ENCODE results near the gene FYN. TPM values are rescaled to one million over a fixed set of nuclear protein-coding genes. Genes with fewer than 3 reads are reported as not detected.

FYN gene
- total and polyA plus RNA-seq, 2 of the 13 experiments (the other 11 are each of a cell fraction or from before 2014, with no cell fraction given), result 15.5 to 24.6 TPM

- TSS peak; percentile 90 for BruUV-seq (replicated peaks)
- ATAC-seq (peak; percentile 51), DNase-seq (ENCODE audit: low spot score) (no peak), FAIRE-seq (no peak)
- no peak overlapping the region for H2AFZ ChIP-seq (ENCODE audit: low read length)
- H3K4me2 ChIP-seq (ENCODE audit: low read depth, low read length), result peak overlapping the region; percentile 80
- in situ Hi-C loops (cut with HindIII; ENCODE audit: extremely low pct_ligation_motif_present, low pct_unique_long_range_greater_than_20kb) (no loop called here), intact Hi-C loops (cut with micrococcal nuclease; ENCODE audit: unreplicated experiment) (loop anchor here (2.0 to 5.0 kb wide), 2 partner anchors 48 to 79 kb away; partner anchors contain the start of gene FYN)
- H4K20me1 ChIP-seq (ENCODE audit: insufficient read depth, low read length), result no peaks in the 10 kb centered on the region
- TF ChIP-seq BCL6 (CRISPR knock-in tag; IDR thresholded peaks at IDR 0.05), result peak; percentile 83
- TF ChIP-seq ZSCAN29 (CRISPR knock-in tag; conservative IDR thresholded peaks at IDR 0.05), result 0 out of 2 replicates have a peak, but pooled peaks have one; percentile 10
- TF ChIP-seq SPEN (CRISPR knock-in tag; IDR thresholded peaks at IDR 0.05; ENCODE audit: low read depth), result 0 out of 2 replicates have a peak, but pooled peaks have one; percentile 13
- TF ChIP-seq CAMTA2 (CRISPR knock-in tag; IDR thresholded peaks at IDR 0.05; ENCODE audit: borderline replicate concordance), result no peak
- TF ChIP-seq ZNF160 (CRISPR knock-in tag; IDR thresholded peaks at IDR 0.05), result 0 out of 2 replicates have a peak, but pooled peaks have one; percentile 7
- no peak for TF ChIP-seq ZNF530 (CRISPR knock-in tag; IDR thresholded peaks at IDR 0.05; ENCODE audit: low read depth)
- peaks cover 11% of the 10 kb centered on the region for H3K79me2 ChIP-seq (ENCODE audit: insufficient read depth, low read length)
- ChIA-PET POLR2A (interaction anchor here (0.9 to 2.1 kb wide), 4 partner anchors 24 to 189 kb away, joined by 3 to 6 read pairs (median 4); no protein-coding TSS in a partner anchor), CTCF (ENCODE audit: low intra/inter-chr PET ratio, low total read pairs) (no interaction called here)
- no peaks in the 10 kb centered on the region for H3K27me3 ChIP-seq (ENCODE audit: control insufficient read depth in 1 of 2, insufficient read depth in 2 of 2, low read length in 2 of 2)
- WGBS (ENCODE audit: low lambda C conversion rate), result 2% methylated on average over 4 of the region's 4 CpGs
- H3K4me1 ChIP-seq (ENCODE audit: insufficient read depth, low read length), result peaks cover 81% of the 10 kb centered on the region
- no peaks in the 10 kb centered on the region for H3K9me3 ChIP-seq (ENCODE audit: low read length)
- H3K9ac ChIP-seq (ENCODE audit: insufficient read depth, low read depth, low read length), result peak overlapping the region; percentile 55
- H3K36me3 ChIP-seq (replicated peaks in 1 of 2; ENCODE audit: control insufficient read depth in 1 of 2, insufficient read depth in 2 of 2, low read length in 2 of 2), result no peaks in the 10 kb centered on the region
- peak overlapping the region; percentile 61 for H3K27ac ChIP-seq (ENCODE audit: extremely low read length, insufficient read depth, low read length)
- peak overlapping the region; percentile 56 to 63 (median 57) for H3K4me3 ChIP-seq (replicated peaks in 1 of 3; ENCODE audit: insufficient read depth in 1 of 3, low read depth in 2 of 3, low read length in 3 of 3)
Observed at GRCh38 chr6:111794300-111794699, 79.0 kb downstream of the FYN start.

GRCh38 chr6:111793711-111794111, 79.5 kb downstream of the FYN start:
- in situ Hi-C loops (cut with HindIII; ENCODE audit: extremely low pct_ligation_motif_present, low pct_unique_long_range_greater_than_20kb), result no loop called here
- peak; percentile 34 for FAIRE-seq
- Histone ChIP-seq H3K9me3 (ENCODE audit: low read length) (no peaks in the 10 kb centered on the region), H3K79me2 (ENCODE audit: insufficient read depth, low read length) (peaks cover 11% of the 10 kb centered on the region), H3K4me2 (ENCODE audit: low read depth, low read length) (peak overlapping the region; percentile 80), H3K4me1 (ENCODE audit: insufficient read depth, low read length) (peaks cover 85% of the 10 kb centered on the region), H3K9ac (ENCODE audit: insufficient read depth, low read depth, low read length) (peak overlapping the region; percentile 55), H3K27ac (ENCODE audit: extremely low read length, insufficient read depth, low read length) (peak overlapping the region; percentile 61), H2AFZ (ENCODE audit: low read length) (peak overlapping the region; percentile 69), H3K27me3 (ENCODE audit: control insufficient read depth in 1 of 2, insufficient read depth in 2 of 2, low read length in 2 of 2) (no peaks in the 10 kb centered on the region), H3K4me3 (replicated peaks in 1 of 3; ENCODE audit: insufficient read depth in 1 of 3, low read depth in 2 of 3, low read length in 3 of 3) (peak overlapping the region; percentile 56 to 63 (median 57)), H4K20me1 (ENCODE audit: insufficient read depth, low read length) (no peaks in the 10 kb centered on the region), H3K36me3 (replicated peaks in 1 of 2; ENCODE audit: control insufficient read depth in 1 of 2, insufficient read depth in 2 of 2, low read length in 2 of 2) (no peaks in the 10 kb centered on the region)
- BruUV-seq (replicated peaks), result no TSS peak
- intact Hi-C loops (cut with micrococcal nuclease; ENCODE audit: unreplicated experiment), result loop anchor here (2.0 to 5.0 kb wide), 2 partner anchors 49 to 79 kb away; partner anchors contain the start of gene FYN
- DNase-seq (ENCODE audit: low spot score), result peak; percentile 86
- peak; percentile 86 for ATAC-seq
- CTCF ChIA-PET (ENCODE audit: low intra/inter-chr PET ratio, low total read pairs), result no interaction called here
- 0% methylated on average over 5 of the region's 8 CpGs for WGBS (ENCODE audit: low lambda C conversion rate)
- POLR2A ChIA-PET, result interaction anchor here (0.9 to 2.1 kb wide), 4 partner anchors 24 to 189 kb away, joined by 3 to 6 read pairs (median 4); no protein-coding TSS in a partner anchor
- TF ChIP-seq MXD1 (CRISPR knock-in tag; IDR thresholded peaks at IDR 0.05) (peak; percentile 67), BRF2 (CRISPR knock-in tag; IDR thresholded peaks at IDR 0.05) (no peak), BATF2 (CRISPR knock-in tag; IDR thresholded peaks at IDR 0.05) (no peak), ZNF136 (CRISPR knock-in tag; IDR thresholded peaks at IDR 0.05; ENCODE audit: low read depth) (no peak), SOX13 (IDR thresholded peaks at IDR 0.05) (no peak), SOX13 (CRISPR knock-in tag; conservative IDR thresholded peaks at IDR 0.05 in 1 of 2, IDR thresholded peaks at IDR 0.05 in 1 of 2) (peak in 1 of 2 experiments; percentile 7; a peak in 1 of 4 replicates), CEBPG (CRISPR knock-in tag; IDR thresholded peaks at IDR 0.05) (peak; percentile 87), ZNF577 (CRISPR knock-in tag; IDR thresholded peaks at IDR 0.05; ENCODE audit: borderline replicate concordance, low read depth) (no peak), POLR2AphosphoS2 (IDR thresholded peaks at IDR 0.05; ENCODE audit: low read depth, low read length) (no peak), TARDBP (CRISPR knock-in tag; IDR thresholded peaks at IDR 0.05) (no peak), KDM4B (CRISPR knock-in tag; IDR thresholded peaks at IDR 0.05) (no peak)

Data from HepG2 (cell line).